ENCODE data around the gene ZNF70.

DNA sequence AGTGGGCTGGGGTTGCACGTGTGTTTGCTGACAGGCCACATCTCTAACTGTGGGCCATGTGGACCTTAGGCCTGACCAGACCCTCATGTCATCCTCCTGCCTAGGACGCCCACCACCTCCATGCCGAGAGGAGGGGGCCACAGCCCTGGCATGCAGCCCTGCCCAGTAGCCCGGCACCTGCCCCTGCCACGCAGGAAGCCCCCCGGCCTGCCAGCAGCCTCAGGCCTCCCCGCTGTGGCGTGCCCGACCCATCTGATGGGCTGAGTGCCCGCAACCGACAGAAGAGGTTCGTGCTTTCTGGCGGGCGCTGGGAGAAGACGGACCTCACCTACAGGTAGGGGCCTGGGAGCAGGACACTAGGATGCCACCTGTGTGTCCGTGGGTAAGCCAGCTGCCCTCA, 28.2 kb upstream of the ZNF70 start:
- TF ChIP-seq, protein P1, sequence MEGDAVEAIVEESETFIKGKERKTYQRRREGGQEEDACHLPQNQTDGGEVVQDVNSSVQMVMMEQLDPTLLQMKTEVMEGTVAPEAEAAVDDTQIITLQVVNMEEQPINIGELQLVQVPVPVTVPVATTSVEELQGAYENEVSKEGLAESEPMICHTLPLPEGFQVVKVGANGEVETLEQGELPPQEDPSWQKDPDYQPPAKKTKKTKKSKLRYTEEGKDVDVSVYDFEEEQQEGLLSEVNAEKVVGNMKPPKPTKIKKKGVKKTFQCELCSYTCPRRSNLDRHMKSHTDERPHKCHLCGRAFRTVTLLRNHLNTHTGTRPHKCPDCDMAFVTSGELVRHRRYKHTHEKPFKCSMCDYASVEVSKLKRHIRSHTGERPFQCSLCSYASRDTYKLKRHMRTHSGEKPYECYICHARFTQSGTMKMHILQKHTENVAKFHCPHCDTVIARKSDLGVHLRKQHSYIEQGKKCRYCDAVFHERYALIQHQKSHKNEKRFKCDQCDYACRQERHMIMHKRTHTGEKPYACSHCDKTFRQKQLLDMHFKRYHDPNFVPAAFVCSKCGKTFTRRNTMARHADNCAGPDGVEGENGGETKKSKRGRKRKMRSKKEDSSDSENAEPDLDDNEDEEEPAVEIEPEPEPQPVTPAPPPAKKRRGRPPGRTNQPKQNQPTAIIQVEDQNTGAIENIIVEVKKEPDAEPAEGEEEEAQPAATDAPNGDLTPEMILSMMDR (IDR thresholded peaks at IDR 0.05; ENCODE audit: poor library complexity): no peak
- no peak for TF ChIP-seq EZH2phosphoT487 (IDR thresholded peaks at IDR 0.05; ENCODE audit: low read depth, severe bottlenecking, unreplicated experiment)

All from hepatocyte (in vitro differentiated cells).